Heart left ventricle (tissue), 13 donors: Measurements from ENCODE around the gene TRIM17.

Source experiments
- POLR2A ChIP-seq, 2 donors: fragments of 450-650 bp; IDR thresholded peaks; one replicate each; pipeline ENCODE4 v1.6.1; 2017; ENCODE audit warnings: antibody characterized with exemption in 2 of 2, mild to moderate bottlenecking in 2 of 2, moderate library complexity in 2 of 2
- TF ChIP-seq, protein P1 (sequence below), 12 donors: fragments of 200-600 bp; sonication (generic) in 4 of 12; IDR thresholded peaks; one replicate each; pipeline versions ENCODE4 v1.5.0 to v1.8.0; 2018 to 2022; ENCODE audit warnings: antibody characterized with exemption in 12 of 12, mild to moderate bottlenecking in 5 of 12
- donor health status: ischemic (EF 13 %, LVEDD 7.1; RV severe dilation, severe dysfunction).
- donor health status: DM: no; HTN: yes; CAD: no.
- donor health status: DM: no; HTN: no; CAD: no.
- donor health status: ischemic (EF 25% LVEDD 6.9; RV normal size, moderate dysfunction).
- donor health status: ischemic (EF 25% LVEDD 5.7; RV mildly dilated, moderate dysfunction).
- donor health status: ischemic (EF 35%, LVEDD 5.7; RV mildly dilated, moderate dysfunction).
- donor health status: nonischemic (EF 11% LVEDD 7.7; RV severe dilation, severe dysfunction).
- donor health status: DM: yes; HTN: yes; CAD: no.
- donor health status: PGD.
- donor health status: ischemic (EF 29% LVEDD 5.4; RV normal size, mild dysfunction).
- donor health status: nonischemic (EF 23%, LVEDD 6.1; RV moderate dilation, normal function).

DNA sequence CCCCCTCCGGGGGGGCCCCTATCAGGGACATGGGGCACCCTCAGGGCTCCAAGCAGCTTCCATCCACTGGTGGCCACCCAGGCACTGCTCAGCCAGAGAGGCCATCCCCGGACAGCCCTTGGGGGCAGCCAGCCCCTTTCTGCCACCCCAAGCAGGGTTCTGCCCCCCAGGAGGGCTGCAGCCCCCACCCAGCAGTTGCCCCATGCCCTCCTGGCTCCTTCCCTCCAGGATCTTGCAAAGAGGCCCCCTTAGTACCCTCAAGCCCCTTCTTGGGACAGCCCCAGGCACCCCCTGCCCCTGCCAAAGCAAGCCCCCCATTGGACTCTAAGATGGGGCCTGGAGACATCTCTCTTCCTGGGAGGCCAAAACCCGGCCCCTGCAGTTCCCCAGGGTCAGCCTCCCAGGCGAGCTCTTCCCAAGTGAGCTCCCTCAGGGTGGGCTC lies 44.9 kb downstream of the TRIM17 start:
- TF ChIP-seq, protein P1, sequence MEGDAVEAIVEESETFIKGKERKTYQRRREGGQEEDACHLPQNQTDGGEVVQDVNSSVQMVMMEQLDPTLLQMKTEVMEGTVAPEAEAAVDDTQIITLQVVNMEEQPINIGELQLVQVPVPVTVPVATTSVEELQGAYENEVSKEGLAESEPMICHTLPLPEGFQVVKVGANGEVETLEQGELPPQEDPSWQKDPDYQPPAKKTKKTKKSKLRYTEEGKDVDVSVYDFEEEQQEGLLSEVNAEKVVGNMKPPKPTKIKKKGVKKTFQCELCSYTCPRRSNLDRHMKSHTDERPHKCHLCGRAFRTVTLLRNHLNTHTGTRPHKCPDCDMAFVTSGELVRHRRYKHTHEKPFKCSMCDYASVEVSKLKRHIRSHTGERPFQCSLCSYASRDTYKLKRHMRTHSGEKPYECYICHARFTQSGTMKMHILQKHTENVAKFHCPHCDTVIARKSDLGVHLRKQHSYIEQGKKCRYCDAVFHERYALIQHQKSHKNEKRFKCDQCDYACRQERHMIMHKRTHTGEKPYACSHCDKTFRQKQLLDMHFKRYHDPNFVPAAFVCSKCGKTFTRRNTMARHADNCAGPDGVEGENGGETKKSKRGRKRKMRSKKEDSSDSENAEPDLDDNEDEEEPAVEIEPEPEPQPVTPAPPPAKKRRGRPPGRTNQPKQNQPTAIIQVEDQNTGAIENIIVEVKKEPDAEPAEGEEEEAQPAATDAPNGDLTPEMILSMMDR (IDR thresholded peaks at IDR 0.05) = no peak
- no peak for TF ChIP-seq POLR2A (IDR thresholded peaks at IDR 0.05)
